T-cell (primary cell): ENCODE results near the gene PTPRM. TPM values are rescaled to one million over a fixed set of nuclear protein-coding genes. Genes with fewer than 3 reads are reported as not detected.

Source experiments
- ATAC-seq, 4 experiments: fragments of 200-7000 bp in 3 of 4; fragments of 150-1000 bp in 1 of 4; cut with Tn5 transposase; replicated peaks in 1 of 4; 1 replicate in 3 of 4; 2 replicates in 1 of 4; pipeline ENCODE4 v1.10.0; 2021; ENCODE audit warnings: moderate library complexity in 3 of 4, mild to moderate bottlenecking in 2 of 4, moderate number of reproducible peaks in 1 of 4
- CTCF ChIA-PET, 2 donors: fragments of 300-600 bp; sonication (Branson Sonifier 250); formaldehyde crosslinking; loops; one replicate each; lab custom pipeline; 2022; ENCODE audit warnings: antibody characterized with exemption in 2 of 2; lab: Charles Lee
- POLR2A ChIA-PET, 2 donors: fragments of 300-600 bp; sonication (Branson Sonifier 250); formaldehyde crosslinking; loops; one replicate each; lab custom pipeline; 2022; ENCODE audit warnings: antibody characterized with exemption in 2 of 2; lab: Charles Lee
- DNase-seq, 35 experiments: peaks; one replicate each; pipeline versions ENCODE4 v3.0.0 to v3.0.0-alpha.2; 2013 to 2023
- H3K27ac ChIP-seq: one replicate; pipeline ENCODE4 v1.5.1; 2013; ENCODE audit warnings: low read length
- H3K27me3 ChIP-seq, 2 experiments: replicated peaks in 1 of 2; 1 replicate in 1 of 2; 2 replicates in 1 of 2; pipeline versions ENCODE4 v1.6.1 to v1.7.0; 2013; ENCODE audit warnings: low read length in 1 of 2, mixed read lengths in 1 of 2; ENCODE audit not compliant: control insufficient read depth in 2 of 2, insufficient read depth in 2 of 2; ENCODE audit errors: extremely low read depth in 1 of 2
- H3K36me3 ChIP-seq, 2 donors: 1 replicate in 1 of 2; 2 replicates in 1 of 2; pipeline versions ENCODE4 v1.6.1 to v1.7.0; 2013; ENCODE audit warnings: low read length in 1 of 2; ENCODE audit not compliant: control insufficient read depth in 2 of 2, insufficient read depth in 1 of 2; ENCODE audit errors: extremely low read depth in 1 of 2
- H3K4me1 ChIP-seq, 2 experiments: 1 replicate in 1 of 2; 2 replicates in 1 of 2; pipeline versions ENCODE4 v1.6.1 to v1.7.0; 2013; ENCODE audit warnings: low read length in 2 of 2, mixed read lengths in 1 of 2; ENCODE audit not compliant: insufficient read depth in 2 of 2, control insufficient read depth in 1 of 2; ENCODE audit errors: extremely low read depth in 1 of 2
- H3K4me3 ChIP-seq, 2 donors: 1 replicate in 1 of 2; 2 replicates in 1 of 2; pipeline versions ENCODE4 v1.5.1 to v1.7.0; 2013; ENCODE audit warnings: mild to moderate bottlenecking in 2 of 2, low read length in 1 of 2, moderate library complexity in 1 of 2; ENCODE audit not compliant: control insufficient read depth in 1 of 2; ENCODE audit errors: extremely low read depth in 1 of 2
- H3K9me3 ChIP-seq: 2 replicates; pipeline ENCODE4 v1.7.0; 2013
- H3K27ac Mint-ChIP-seq, 2 donors: one replicate each; pipeline ENCODE4 v1.8.0; 2020 to 2021; ENCODE audit warnings: mild to moderate bottlenecking in 2 of 2, mixed read lengths in 2 of 2
- H3K27me3 Mint-ChIP-seq, 2 donors: one replicate each; pipeline ENCODE4 v1.8.0; 2021 to 2022; ENCODE audit warnings: mixed read lengths in 2 of 2
- H3K36me3 Mint-ChIP-seq: one replicate; pipeline ENCODE4 v1.8.0; 2021; ENCODE audit warnings: mixed read lengths
- H3K4me1 Mint-ChIP-seq, 3 donors: one replicate each; pipeline ENCODE4 v1.8.0; 2020 to 2022; ENCODE audit warnings: mixed read lengths in 3 of 3, mild to moderate bottlenecking in 1 of 3
- H3K4me3 Mint-ChIP-seq, 3 donors: one replicate each; pipeline ENCODE4 v1.8.0; 2020 to 2022; ENCODE audit warnings: mild to moderate bottlenecking in 3 of 3, mixed read lengths in 3 of 3, moderate library complexity in 3 of 3
- H3K9me3 Mint-ChIP-seq, 3 donors: one replicate each; pipeline ENCODE4 v1.8.0; 2020 to 2022; ENCODE audit warnings: mixed read lengths in 3 of 3
- WGBS: methylation state at CpG from one replicate; pipeline ENCODE4 v1.1.5; 2013; ENCODE audit warnings: missing lambda C conversion rate; ENCODE audit not compliant: insufficient coverage; 5-methylcytosine and 5-hydroxymethylcytosine counted together
- total RNA-seq, 35 experiments: library from RNA in 6 of 35; stranded (reverse) in 6 of 35; fragments of 120-200 nt in 1 of 35; gene quantifications; one replicate each; pipeline versions ENCODE4 v1.2.1 to v1.2.4 and lab custom pipeline; 2013 to 2026

The PTPRM gene
- total RNA-seq, 5 donors from 2014 or later (not counting 1 experiment from before 2014, with no cell fraction given), result 4.1 to 47.4 (median 7.1) TPM

GRCh38 chr18:7684357-7684756, 117.2 kb downstream of the PTPRM start:
- DNase-seq (no peak), ATAC-seq (no peak)
- H3K27me3 ChIP-seq, result no peaks in the 10 kb centered on the region
- no peak overlapping the region for H3K4me3 ChIP-seq
- WGBS, result no CpG with 5 or more reads among the region's 4 CpGs
- H3K9me3 ChIP-seq, result no peaks in the 10 kb centered on the region
- no peaks in the 10 kb centered on the region for H3K4me1 ChIP-seq
- CTCF ChIA-PET, result no interaction called here
- no peak overlapping the region for H3K27ac Mint-ChIP-seq
- no peaks in the 10 kb centered on the region for H3K4me1 Mint-ChIP-seq
- no peaks in the 10 kb centered on the region for H3K9me3 Mint-ChIP-seq
- H3K27ac ChIP-seq, result no peak overlapping the region
- no peaks in the 10 kb centered on the region for H3K36me3 Mint-ChIP-seq
- H3K27me3 Mint-ChIP-seq, result no peaks in the 10 kb centered on the region
- H3K36me3 ChIP-seq, result no peaks in the 10 kb centered on the region
- POLR2A ChIA-PET, result no interaction called here
- H3K4me3 Mint-ChIP-seq, result no peak overlapping the region

- H3K4me3 ChIP-seq, result no peak overlapping the region
- no peaks in the 10 kb centered on the region for H3K36me3 Mint-ChIP-seq
- no peaks in the 10 kb centered on the region for H3K27me3 ChIP-seq
- H3K27me3 Mint-ChIP-seq, result no peaks in the 10 kb centered on the region
- ChIA-PET POLR2A (no interaction called here), CTCF (no interaction called here)
- H3K27ac ChIP-seq, result no peak overlapping the region
- H3K27ac Mint-ChIP-seq, result no peak overlapping the region
- no peaks in the 10 kb centered on the region for H3K9me3 Mint-ChIP-seq
- no peaks in the 10 kb centered on the region for H3K9me3 ChIP-seq
- no peaks in the 10 kb centered on the region for H3K4me1 ChIP-seq
- no peak for DNase-seq
- H3K4me1 Mint-ChIP-seq, result no peaks in the 10 kb centered on the region
- no peaks in the 10 kb centered on the region for H3K36me3 ChIP-seq
- no peak overlapping the region for H3K4me3 Mint-ChIP-seq
- no CpG with 5 or more reads among the region's 3 CpGs for WGBS
- ATAC-seq, result no peak
These were observed 117.8 kb downstream of the PTPRM start for GRCh38 chr18:7684966-7685365.

GRCh38 chr18:7686278-7686677, 119.2 kb downstream of the PTPRM start:
- Histone ChIP-seq H3K27ac (no peak overlapping the region), H3K36me3 (no peaks in the 10 kb centered on the region), H3K4me1 (no peaks in the 10 kb centered on the region), H3K9me3 (no peaks in the 10 kb centered on the region), H3K4me3 (no peak overlapping the region), H3K27me3 (no peaks in the 10 kb centered on the region)
- ChIA-PET CTCF (no interaction called here), POLR2A (interaction anchor here in 1 of 2 donors (0.7 kb wide), 1 partner anchor 14 kb away, joined by 3 read pairs; no protein-coding TSS in a partner anchor)
- Mint-ChIP-seq H3K27me3 (no peaks in the 10 kb centered on the region), H3K36me3 (no peaks in the 10 kb centered on the region), H3K27ac (no peak overlapping the region), H3K9me3 (no peaks in the 10 kb centered on the region), H3K4me3 (no peak overlapping the region), H3K4me1 (no peaks in the 10 kb centered on the region)
- no peak for ATAC-seq
- WGBS, result no CpG with 5 or more reads among the region's 1 CpG
- no peak for DNase-seq

- Mint-ChIP-seq H3K4me1 (no peaks in the 10 kb centered on the region), H3K9me3 (peaks cover 0 to 3% (median 2%) of the 10 kb centered on the region in 3 donors), H3K36me3 (no peaks in the 10 kb centered on the region), H3K27ac (no peak overlapping the region), H3K27me3 (no peaks in the 10 kb centered on the region), H3K4me3 (no peak overlapping the region)
- Histone ChIP-seq H3K27ac (no peak overlapping the region), H3K9me3 (no peaks in the 10 kb centered on the region), H3K36me3 (no peaks in the 10 kb centered on the region), H3K4me3 (no peak overlapping the region), H3K27me3 (no peaks in the 10 kb centered on the region), H3K4me1 (no peaks in the 10 kb centered on the region)
- ChIA-PET CTCF (no interaction called here), POLR2A (no interaction called here)
- ATAC-seq, result no peak
- DNase-seq, result no peak
- WGBS, result 94% methylated on average over 3 of the region's 3 CpGs
These were observed 121.5 kb downstream of the PTPRM start for GRCh38 chr18:7688580-7688979.

- Histone ChIP-seq H3K4me1 (no peaks in the 10 kb centered on the region), H3K4me3 (no peak overlapping the region), H3K27me3 (no peaks in the 10 kb centered on the region), H3K36me3 (no peaks in the 10 kb centered on the region), H3K27ac (no peak overlapping the region), H3K9me3 (no peaks in the 10 kb centered on the region)
- no peak overlapping the region for H3K4me3 Mint-ChIP-seq
- peaks cover 3 to 5% (median 4%) of the 10 kb centered on the region in 3 donors for H3K9me3 Mint-ChIP-seq
- H3K27ac Mint-ChIP-seq, result no peak overlapping the region
- ChIA-PET POLR2A (no interaction called here), CTCF (no interaction called here)
- no peaks in the 10 kb centered on the region for H3K4me1 Mint-ChIP-seq
- ATAC-seq (no peak), DNase-seq (no peak)
- no CpG with 5 or more reads among the region's 3 CpGs for WGBS
- H3K27me3 Mint-ChIP-seq, result no peaks in the 10 kb centered on the region
- no peaks in the 10 kb centered on the region for H3K36me3 Mint-ChIP-seq
These were observed 124.1 kb downstream of the PTPRM start for GRCh38 chr18:7691206-7691605.

GRCh38 chr18:7696780-7697179, 129.7 kb downstream of the PTPRM start:
- no peak overlapping the region for H3K27ac ChIP-seq
- ChIA-PET POLR2A (no interaction called here), CTCF (no interaction called here)
- no peak overlapping the region for H3K4me3 ChIP-seq
- DNase-seq, result no peak
- no peak overlapping the region for H3K4me3 Mint-ChIP-seq
- H3K27me3 Mint-ChIP-seq, result no peaks in the 10 kb centered on the region
- ATAC-seq, result no peak
- no peaks in the 10 kb centered on the region for H3K4me1 Mint-ChIP-seq
- H3K4me1 ChIP-seq, result no peaks in the 10 kb centered on the region
- peaks cover 3 to 5% (median 5%) of the 10 kb centered on the region in 3 donors for H3K9me3 Mint-ChIP-seq
- no peaks in the 10 kb centered on the region for H3K27me3 ChIP-seq
- no peaks in the 10 kb centered on the region for H3K36me3 Mint-ChIP-seq
- H3K9me3 ChIP-seq, result no peaks in the 10 kb centered on the region
- no peaks in the 10 kb centered on the region for H3K36me3 ChIP-seq
- WGBS, result no CpG with 5 or more reads among the region's 3 CpGs
- H3K27ac Mint-ChIP-seq, result no peak overlapping the region

- no peaks in the 10 kb centered on the region for H3K27me3 Mint-ChIP-seq
- Histone ChIP-seq H3K36me3 (no peaks in the 10 kb centered on the region), H3K27me3 (no peaks in the 10 kb centered on the region), H3K27ac (no peak overlapping the region), H3K9me3 (no peaks in the 10 kb centered on the region), H3K4me1 (no peaks in the 10 kb centered on the region), H3K4me3 (no peak overlapping the region)
- H3K4me1 Mint-ChIP-seq, result no peaks in the 10 kb centered on the region
- CTCF ChIA-PET, result no interaction called here
- no peak overlapping the region for H3K4me3 Mint-ChIP-seq
- H3K9me3 Mint-ChIP-seq, result peaks cover 5% of the 10 kb centered on the region in 3 donors
- POLR2A ChIA-PET, result no interaction called here
- no peaks in the 10 kb centered on the region for H3K36me3 Mint-ChIP-seq
- no peak overlapping the region for H3K27ac Mint-ChIP-seq
- no CpG with 5 or more reads among the region's 2 CpGs for WGBS
- DNase-seq (no peak), ATAC-seq (no peak)
These were observed 130.2 kb downstream of the PTPRM start for GRCh38 chr18:7697306-7697705.
